Uterus (tissue), 2 donors: ENCODE data around the gene TSTD2.

ENCODE experiments used
- POLR2A ChIP-seq, 2 donors: fragments of 450-650 bp; IDR thresholded peaks; one replicate each; pipeline ENCODE4 v1.6.1; 2016; ENCODE audit warnings: antibody characterized with exemption in 2 of 2, mild to moderate bottlenecking in 1 of 2, moderate library complexity in 1 of 2
- TF ChIP-seq, protein P1 (sequence below), 4 experiments: fragments of 200-600 bp in 2 of 4; fragments of 450-650 bp in 2 of 4; sonication (generic) in 2 of 4; IDR thresholded peaks; one replicate each; pipeline ENCODE4 v1.5.1; 2016 to 2019; ENCODE audit warnings: antibody characterized with exemption in 4 of 4, mild to moderate bottlenecking in 2 of 4, moderate library complexity in 1 of 4

GRCh38 chr9:97567182-97567893, 65.8 kb downstream of the TSTD2 start:
- TF ChIP-seq, protein P1, sequence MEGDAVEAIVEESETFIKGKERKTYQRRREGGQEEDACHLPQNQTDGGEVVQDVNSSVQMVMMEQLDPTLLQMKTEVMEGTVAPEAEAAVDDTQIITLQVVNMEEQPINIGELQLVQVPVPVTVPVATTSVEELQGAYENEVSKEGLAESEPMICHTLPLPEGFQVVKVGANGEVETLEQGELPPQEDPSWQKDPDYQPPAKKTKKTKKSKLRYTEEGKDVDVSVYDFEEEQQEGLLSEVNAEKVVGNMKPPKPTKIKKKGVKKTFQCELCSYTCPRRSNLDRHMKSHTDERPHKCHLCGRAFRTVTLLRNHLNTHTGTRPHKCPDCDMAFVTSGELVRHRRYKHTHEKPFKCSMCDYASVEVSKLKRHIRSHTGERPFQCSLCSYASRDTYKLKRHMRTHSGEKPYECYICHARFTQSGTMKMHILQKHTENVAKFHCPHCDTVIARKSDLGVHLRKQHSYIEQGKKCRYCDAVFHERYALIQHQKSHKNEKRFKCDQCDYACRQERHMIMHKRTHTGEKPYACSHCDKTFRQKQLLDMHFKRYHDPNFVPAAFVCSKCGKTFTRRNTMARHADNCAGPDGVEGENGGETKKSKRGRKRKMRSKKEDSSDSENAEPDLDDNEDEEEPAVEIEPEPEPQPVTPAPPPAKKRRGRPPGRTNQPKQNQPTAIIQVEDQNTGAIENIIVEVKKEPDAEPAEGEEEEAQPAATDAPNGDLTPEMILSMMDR (IDR thresholded peaks at IDR 0.05) = no peak
- TF ChIP-seq POLR2A (IDR thresholded peaks at IDR 0.05) = no peak
